Mesenteric fat pad (tissue), 1 donor: ENCODE results near the gene TRIM39. TPM values are rescaled to one million over a fixed set of nuclear protein-coding genes. Genes with fewer than 3 reads are reported as not detected.
"Not testable (repeated sequence)": the region's sequence is repeated elsewhere in the genome, so short reads cannot be mapped to it uniquely, and the experiment has no call there.

Experiments
- DNase-seq: peaks from one replicate; pipeline ENCODE4 v3.0.0-alpha.2; 2020; ENCODE audit warnings: low spot score
- total RNA-seq: library from RNA; stranded (reverse); fragmentation: NEBNext Ultra II Directional; extraction: Animal tissue kit (Norgen Biotek cat#: 25700); gene quantifications from one replicate; pipeline ENCODE4 v1.2.1, GENCODE V29; 2021
- donor health status: DM: yes; HTN: yes; CAD: no.

The TRIM39 gene
- total RNA-seq, 1 donor from 2014 or later, result 10.4 TPM

DNA sequence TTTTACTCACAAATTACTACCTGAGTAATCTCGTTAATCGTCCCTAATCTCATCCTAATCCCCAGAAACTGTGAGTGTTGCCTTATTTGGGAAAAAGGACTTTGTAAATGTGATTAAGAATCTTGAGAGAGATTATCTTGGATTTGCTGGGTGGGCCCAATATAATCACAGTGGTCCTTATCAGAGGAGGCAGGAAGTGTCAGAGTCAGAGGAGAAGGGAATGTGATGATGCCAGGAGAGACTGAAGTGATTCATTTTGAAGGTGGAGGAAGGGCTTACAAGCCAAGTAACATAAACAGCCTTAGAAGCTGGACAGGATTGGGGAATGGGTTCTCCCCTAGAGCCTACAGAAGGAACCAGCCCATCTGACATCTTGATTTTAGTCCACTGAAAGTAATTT lies 34.9 kb downstream of the TRIM39 start:
- DNase-seq, result no peak

DNA sequence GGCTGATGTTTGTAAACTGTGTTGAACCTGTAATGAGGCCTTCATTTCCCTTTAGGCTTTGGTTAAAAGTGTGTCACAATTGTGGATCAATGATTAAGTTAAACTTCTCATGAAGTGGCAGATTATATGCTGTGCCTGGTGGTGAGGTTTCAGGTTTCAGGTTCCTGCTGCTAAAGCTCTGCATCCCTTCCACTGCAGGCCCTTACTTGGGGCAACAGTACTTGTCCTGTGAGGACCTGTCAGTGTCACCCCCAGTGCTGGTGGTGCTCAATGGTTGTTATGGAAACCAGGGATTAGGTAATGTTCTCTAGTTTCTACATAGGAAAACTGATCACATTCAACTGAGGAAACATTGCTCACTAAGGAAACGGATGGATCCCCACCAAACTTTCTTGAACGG lies 36.7 kb downstream of the TRIM39 start:
- DNase-seq, result no peak

DNA sequence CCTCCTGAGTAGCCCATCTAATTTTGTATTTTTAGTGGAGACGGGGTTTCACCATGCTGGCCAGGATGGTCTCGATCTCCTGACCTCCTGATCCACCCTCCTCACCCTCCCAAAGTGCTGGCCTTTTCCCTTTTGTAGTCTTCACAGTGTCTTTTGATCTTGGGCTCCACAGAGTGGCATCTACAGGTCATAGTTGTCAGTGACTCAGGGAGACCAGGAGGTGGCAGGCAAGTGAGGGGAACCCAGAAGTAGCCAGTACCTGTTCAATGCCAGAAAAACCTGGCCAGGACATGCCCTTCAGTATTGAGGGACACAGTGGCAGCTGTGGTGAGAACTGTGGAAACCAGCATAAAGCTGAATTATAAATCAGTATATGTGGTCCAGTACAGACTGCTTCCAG lies 37.9 kb downstream of the TRIM39 start:
- no peak for DNase-seq

DNA sequence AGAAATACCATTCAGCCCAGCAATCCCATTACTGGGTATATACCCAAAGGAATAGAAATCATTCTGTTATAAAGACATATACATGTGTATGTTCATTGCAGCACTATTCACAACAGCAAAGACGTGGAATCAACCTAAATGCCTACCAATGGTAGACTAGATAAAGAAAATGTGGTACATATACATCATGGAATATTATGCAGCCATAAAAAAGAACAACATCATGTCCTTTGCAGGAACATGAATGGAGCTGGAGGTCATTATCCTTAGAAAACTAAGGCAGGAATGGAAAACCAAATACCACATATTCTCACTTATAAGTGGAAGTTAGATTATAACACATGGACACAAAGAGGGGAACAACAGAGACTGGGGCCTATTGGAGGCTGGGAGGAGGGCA lies 42.6 kb downstream of the TRIM39 start:
- not testable (repeated sequence) for DNase-seq

DNA sequence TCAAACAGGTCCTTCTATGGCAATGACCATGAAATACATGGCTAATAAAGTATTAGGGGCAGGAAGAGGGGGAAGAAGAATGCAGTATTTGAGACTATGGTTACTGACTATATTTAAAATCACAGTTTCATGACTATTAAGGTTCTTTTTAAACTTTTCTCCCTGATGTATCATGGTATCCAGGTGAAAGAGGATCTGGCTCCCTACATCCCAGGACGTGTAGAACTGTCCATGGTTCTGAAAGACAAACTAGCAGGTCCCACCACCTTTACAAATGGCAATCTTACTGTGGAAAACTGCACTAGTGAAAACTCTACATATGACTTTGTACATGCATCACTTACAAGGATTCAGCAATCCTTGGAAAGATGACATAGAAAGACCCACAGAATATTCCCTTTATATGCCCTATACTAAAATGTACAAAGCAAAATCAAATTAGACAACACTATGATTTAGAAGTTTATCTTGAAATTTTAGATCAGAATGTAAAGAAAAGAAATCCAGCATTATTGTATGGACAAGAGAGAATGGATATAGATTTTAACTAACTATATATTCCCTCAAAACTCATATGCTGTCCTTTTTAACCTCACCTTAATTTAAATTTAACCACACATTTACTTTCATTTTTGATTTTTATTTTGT lies 51.7 kb downstream of the TRIM39 start:
- no peak for DNase-seq

DNA sequence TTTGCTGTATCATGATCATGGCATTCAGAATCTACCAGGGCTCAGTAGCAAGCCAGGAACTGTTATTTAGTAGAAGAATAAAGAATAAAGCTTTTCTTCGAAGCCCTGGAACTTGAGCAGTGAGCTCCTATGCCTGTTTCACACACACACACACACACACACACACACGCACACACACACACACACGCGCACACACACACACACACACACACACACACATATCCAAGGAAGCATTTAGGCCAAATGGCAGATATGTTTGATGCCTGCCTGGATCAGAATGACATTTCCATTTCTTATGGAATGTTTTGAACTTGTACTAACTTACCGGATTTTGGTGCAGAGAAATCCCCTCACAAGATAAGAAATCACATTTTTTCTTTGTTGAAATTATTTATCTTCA lies 53.7 kb downstream of the TRIM39 start:
- DNase-seq, result no peak

DNA sequence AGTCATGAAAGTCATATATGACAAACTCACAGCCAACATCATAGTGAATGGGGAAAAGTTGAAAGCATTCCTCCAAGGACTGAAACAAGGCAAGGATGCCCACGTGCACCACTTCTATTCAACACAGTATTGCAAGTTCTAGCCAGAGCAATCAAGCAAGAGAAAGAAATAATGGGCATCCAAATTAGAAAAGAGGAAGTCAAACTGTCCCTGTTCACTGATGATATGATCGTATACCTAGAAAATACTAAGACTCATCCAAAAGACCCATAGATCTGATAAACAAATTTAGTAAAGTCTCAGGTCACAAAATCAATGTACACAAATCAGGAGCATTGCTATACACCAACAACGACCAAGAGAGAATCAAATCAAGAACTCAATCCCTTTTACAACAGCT lies 59.4 kb downstream of the TRIM39 start:
- DNase-seq, result no peak

DNA sequence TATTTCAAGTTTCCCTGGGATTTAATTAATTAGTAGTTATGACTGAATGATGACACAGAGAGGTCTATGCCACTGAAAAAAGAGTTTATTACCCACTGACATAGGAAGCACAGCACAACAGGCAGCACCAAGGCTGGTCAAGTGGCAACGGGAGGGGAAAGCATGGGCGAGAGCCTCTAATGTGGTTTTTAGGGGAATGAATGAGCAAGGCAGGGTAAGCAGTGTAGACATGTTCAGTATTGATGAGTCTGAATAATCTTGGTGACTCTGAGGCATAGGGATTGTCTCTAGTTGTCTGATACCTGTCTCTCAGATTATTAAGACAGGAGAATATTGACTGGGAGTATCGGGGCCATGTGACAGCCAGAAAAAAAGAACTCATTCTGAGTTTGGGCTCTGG lies 64.5 kb downstream of the TRIM39 start:
- no peak for DNase-seq

Other genes starting within 250 kb of the TRIM39 start
- gene TRIM31, start 213.8 kb upstream of the TRIM39 start, total RNA-seq, result not detected
- not detected for gene TRIM40, start 190.8 kb upstream of the TRIM39 start, total RNA-seq
- not detected for gene TRIM10, start 165.7 kb upstream of the TRIM39 start, total RNA-seq
- gene TRIM15, start 163.4 kb upstream of the TRIM39 start, total RNA-seq, result not detected
- 32.1 TPM for gene TRIM26, start 113.5 kb upstream of the TRIM39 start, total RNA-seq
- gene RPP21, start 18.2 kb downstream of the TRIM39 start, total RNA-seq, result 22.8 TPM
- 450 TPM for gene HLA-E, start 162.6 kb downstream of the TRIM39 start, total RNA-seq
- gene GNL1, start 229.6 kb downstream of the TRIM39 start, total RNA-seq, result 65.8 TPM
- 9.2 TPM for gene PRR3, start 230.4 kb downstream of the TRIM39 start, total RNA-seq
- gene ABCF1, start 244.5 kb downstream of the TRIM39 start, total RNA-seq, result 59.2 TPM